ENCODE results near the gene ZNF683.

The ZNF683 gene

DNA sequence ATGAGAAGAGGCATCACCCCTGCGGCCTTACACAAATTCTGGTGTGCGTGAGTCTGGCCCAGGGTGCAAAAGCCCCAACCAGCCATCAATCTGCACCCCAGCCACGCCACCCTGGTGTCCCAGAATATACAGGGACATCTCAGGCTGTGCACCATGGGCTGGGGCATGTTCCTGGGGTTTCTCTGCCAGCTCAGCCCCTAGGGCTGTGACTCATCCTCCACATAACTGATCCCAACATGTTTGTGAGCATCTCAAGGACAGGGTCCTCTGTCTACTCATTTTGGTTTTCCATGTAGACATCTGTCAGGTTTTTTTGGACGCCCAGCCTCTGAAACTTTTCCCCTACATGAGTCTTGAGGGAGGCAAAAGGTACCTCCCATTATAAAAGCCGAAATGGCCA is 511 bp downstream of the ZNF683 start:
- H3K27me3 ChIP-seq (replicated peaks; ENCODE audit: control insufficient read depth, insufficient read depth, low read length): no peaks in the 10 kb centered on the region; the same call in 1 of the 2 replicates
- no peaks in the 10 kb centered on the region for H3K36me3 ChIP-seq (ENCODE audit: control insufficient read depth, insufficient read depth, low read length)
- TF ChIP-seq, protein P1, sequence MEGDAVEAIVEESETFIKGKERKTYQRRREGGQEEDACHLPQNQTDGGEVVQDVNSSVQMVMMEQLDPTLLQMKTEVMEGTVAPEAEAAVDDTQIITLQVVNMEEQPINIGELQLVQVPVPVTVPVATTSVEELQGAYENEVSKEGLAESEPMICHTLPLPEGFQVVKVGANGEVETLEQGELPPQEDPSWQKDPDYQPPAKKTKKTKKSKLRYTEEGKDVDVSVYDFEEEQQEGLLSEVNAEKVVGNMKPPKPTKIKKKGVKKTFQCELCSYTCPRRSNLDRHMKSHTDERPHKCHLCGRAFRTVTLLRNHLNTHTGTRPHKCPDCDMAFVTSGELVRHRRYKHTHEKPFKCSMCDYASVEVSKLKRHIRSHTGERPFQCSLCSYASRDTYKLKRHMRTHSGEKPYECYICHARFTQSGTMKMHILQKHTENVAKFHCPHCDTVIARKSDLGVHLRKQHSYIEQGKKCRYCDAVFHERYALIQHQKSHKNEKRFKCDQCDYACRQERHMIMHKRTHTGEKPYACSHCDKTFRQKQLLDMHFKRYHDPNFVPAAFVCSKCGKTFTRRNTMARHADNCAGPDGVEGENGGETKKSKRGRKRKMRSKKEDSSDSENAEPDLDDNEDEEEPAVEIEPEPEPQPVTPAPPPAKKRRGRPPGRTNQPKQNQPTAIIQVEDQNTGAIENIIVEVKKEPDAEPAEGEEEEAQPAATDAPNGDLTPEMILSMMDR (IDR thresholded peaks at IDR 0.05; ENCODE audit: insufficient read depth, low read length, poor library complexity, severe bottlenecking): no peak
- no peak overlapping the region for H3K4me3 ChIP-seq (replicated peaks; ENCODE audit: low read depth, low read length)
- DNase-seq (ENCODE audit: extremely low read depth, insufficient read length): no peak

DNA sequence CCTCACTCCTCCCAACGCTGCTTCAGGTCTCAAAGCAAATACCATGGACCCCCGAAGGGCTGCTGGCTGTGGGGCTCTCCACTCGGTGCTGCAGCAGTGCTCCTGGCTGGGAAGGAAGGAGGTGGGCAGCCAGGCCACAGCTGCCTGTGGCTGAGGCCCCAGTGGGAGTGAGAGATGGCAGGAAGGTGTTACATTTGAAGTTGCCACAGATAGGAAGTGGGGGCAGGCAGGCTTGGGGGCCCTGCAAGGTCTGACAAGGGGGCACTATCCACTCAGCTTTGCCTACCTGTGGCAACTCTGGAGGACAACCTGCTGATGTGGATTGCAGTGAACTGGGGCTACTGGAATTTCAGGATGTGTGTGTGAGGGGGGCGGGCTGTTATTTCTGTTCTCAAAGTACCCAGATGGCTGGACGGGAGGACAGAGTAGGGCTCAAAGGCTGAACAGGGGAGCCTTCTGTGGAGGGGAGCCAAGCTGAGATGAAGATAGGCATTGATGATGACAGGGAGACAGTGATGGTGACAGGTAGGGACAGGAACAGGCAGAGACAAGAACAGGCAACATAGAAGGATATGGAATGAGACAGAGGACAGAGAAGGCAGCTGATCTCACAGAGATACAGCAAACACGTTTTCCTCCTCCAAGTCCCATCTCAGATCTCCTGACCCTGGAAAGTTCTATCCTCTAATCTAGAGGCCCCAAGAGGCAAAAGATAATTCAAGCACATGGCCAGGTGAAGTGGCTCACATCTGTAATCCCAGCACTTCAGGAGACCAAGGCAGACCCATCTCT is 1.8 kb downstream of the ZNF683 start:
- no peaks in the 10 kb centered on the region; the same call in 1 of the 2 replicates for H3K27me3 ChIP-seq (replicated peaks; ENCODE audit: control insufficient read depth, insufficient read depth, low read length)
- TF ChIP-seq, protein P1 (IDR thresholded peaks at IDR 0.05; ENCODE audit: insufficient read depth, low read length, poor library complexity, severe bottlenecking): no peak
- no peak for DNase-seq (ENCODE audit: extremely low read depth, insufficient read length)
- H3K4me3 ChIP-seq (replicated peaks; ENCODE audit: low read depth, low read length): no peak overlapping the region
- H3K36me3 ChIP-seq (ENCODE audit: control insufficient read depth, insufficient read depth, low read length): no peaks in the 10 kb centered on the region

DNA sequence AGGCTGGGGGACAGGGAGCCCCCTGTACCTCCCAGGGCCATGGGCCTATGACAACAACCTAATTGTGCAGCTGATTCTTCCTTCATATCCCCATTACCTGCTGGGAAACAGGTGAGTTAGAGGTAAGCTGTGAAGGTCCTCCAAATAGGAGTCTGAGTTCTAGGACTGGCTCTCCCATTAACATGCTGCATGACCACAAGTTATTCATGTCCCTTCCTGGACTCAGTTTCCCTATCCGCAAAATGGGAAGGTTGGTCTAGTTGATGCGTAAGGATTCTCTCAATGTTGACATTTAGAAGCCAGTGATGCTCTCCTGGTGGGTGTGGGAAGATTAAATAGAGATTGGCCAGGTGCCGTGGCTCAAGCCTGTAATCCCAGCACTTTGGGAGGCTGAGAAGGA is 4.1 kb downstream of the ZNF683 start:
- no peak overlapping the region for H3K4me3 ChIP-seq (replicated peaks; ENCODE audit: low read depth, low read length)
- TF ChIP-seq, protein P1 (IDR thresholded peaks at IDR 0.05; ENCODE audit: insufficient read depth, low read length, poor library complexity, severe bottlenecking): no peak
- DNase-seq (ENCODE audit: extremely low read depth, insufficient read length): no peak

DNA sequence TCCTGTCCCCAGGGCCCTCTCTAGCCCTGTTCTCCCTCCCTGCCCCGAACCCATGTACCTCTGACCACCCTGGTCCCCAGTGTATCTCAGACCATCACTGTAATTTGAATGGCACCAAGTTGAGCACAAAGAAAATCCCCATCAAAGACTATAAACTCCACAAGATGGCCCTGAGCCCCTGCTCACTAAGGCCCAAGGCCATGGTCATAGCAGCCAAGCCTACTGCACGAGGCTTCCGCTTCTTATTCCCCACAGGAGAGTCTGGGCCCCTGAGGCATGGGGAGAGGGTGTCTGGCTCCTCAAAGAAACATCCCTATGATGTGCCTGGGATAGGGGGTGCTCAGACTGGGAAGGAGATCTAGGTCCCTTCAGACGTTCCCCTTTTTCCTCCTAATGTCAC is 4.5 kb downstream of the ZNF683 start:
- Histone ChIP-seq H3K4me3 (replicated peaks; ENCODE audit: low read depth, low read length) (no peak overlapping the region), H3K27me3 (replicated peaks; ENCODE audit: control insufficient read depth, insufficient read depth, low read length) (peaks cover 2% of the 10 kb centered on the region), H3K36me3 (ENCODE audit: control insufficient read depth, insufficient read depth, low read length) (no peaks in the 10 kb centered on the region)
- TF ChIP-seq, protein P1 (IDR thresholded peaks at IDR 0.05; ENCODE audit: insufficient read depth, low read length, poor library complexity, severe bottlenecking): no peak
- no peak for DNase-seq (ENCODE audit: extremely low read depth, insufficient read length)

More for the DNA sequence above, 4.1 kb downstream of the ZNF683 start:
- H3K27me3 ChIP-seq (replicated peaks; ENCODE audit: control insufficient read depth, insufficient read depth, low read length): peaks cover 2% of the 10 kb centered on the region
- H3K36me3 ChIP-seq (ENCODE audit: control insufficient read depth, insufficient read depth, low read length): no peaks in the 10 kb centered on the region

DNA sequence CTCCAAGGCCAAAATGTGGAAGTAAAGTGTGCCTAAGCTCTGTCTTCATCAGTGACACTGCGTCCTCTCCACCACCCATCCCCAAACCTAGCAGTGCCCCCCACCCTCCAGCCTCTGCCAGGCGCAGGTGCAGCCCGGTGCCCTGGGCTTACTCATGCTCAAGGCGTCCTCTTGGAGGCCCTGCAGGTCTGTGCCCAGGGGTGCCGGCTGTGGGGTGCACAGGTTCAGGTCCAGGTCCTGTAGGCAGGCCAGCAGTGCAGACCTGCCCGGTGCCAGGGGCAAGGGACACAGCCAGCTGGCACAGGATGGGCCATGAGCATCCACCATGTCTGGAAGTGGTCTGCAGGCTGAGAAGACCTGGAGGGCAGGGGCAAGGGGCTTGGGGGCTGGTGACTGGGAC is 5.1 kb downstream of the ZNF683 start:
- TF ChIP-seq, protein P1 (IDR thresholded peaks at IDR 0.05; ENCODE audit: insufficient read depth, low read length, poor library complexity, severe bottlenecking): no peak
- Histone ChIP-seq H3K27me3 (replicated peaks; ENCODE audit: control insufficient read depth, insufficient read depth, low read length) (peaks cover 2% of the 10 kb centered on the region), H3K36me3 (ENCODE audit: control insufficient read depth, insufficient read depth, low read length) (no peaks in the 10 kb centered on the region), H3K4me3 (replicated peaks; ENCODE audit: low read depth, low read length) (no peak overlapping the region)
- DNase-seq (ENCODE audit: extremely low read depth, insufficient read length): no peak
